NCI-H1105 treated with DMSO at 0.1 percent for 48 hours (cell line): ENCODE measurements around the gene BIRC2.
A peak's percentile ranks its signal among the peaks of the same experiment; 100 is the strongest.
"Not testable (repeated sequence)": the region's sequence is repeated elsewhere in the genome, so short reads cannot be mapped to it uniquely, and the experiment has no call there.

Experiments used
- DNase-seq: peaks from one replicate; lab custom pipeline; 2025; lab: John Stamatoyannopoulos, UW

The BIRC2 gene

GRCh38 chr11:102346748-102347461 lies at the start of gene BIRC2:
Gene BIRC2, plus strand, starts transcription at chr11:102347214. Its CDS starts 2,641 bp downstream, at chr11:102349855.
- peak; percentile 92 for DNase-seq

DNA sequence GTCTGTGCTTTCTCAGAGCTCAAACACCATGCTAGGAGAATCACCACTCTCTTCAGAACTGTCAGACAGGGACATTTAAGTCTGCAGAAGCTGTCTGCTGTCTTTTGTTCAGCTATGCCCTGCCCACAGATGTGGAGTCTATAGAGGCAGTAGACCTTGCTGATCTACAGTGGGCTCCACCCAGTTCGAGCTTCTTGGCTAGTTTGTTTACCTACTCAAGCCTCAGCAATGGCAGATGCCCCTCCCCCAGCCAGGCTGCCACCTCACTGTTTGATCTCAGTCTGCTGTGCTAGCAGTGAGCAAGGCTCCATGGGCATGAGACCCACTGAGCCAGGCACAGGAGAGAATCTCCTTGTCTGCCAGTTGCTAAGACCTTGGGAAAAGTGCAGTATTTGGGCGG lies 46.2 kb upstream of the BIRC2 start:
- DNase-seq, result not testable (repeated sequence)

DNA sequence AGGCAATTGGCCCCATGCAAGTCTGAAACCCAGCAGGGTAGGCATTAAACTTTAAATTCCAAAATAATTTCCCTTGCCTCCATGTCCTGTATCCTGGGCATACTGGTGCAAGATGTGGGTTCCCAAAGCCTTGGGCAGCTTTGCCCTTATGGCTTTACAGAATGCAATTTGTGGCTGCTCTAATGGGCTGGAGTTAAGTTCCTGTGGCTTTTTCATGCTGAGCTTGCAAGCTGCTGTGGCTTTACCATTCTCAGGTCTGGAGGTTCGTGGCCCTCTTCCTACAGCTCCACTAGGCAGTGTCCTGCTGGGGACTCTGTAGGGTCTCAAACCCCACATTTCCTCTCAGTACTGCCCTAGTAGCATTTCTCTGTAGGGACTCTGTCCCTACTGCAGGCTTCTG lies 44.8 kb upstream of the BIRC2 start:
- no peak for DNase-seq

DNA sequence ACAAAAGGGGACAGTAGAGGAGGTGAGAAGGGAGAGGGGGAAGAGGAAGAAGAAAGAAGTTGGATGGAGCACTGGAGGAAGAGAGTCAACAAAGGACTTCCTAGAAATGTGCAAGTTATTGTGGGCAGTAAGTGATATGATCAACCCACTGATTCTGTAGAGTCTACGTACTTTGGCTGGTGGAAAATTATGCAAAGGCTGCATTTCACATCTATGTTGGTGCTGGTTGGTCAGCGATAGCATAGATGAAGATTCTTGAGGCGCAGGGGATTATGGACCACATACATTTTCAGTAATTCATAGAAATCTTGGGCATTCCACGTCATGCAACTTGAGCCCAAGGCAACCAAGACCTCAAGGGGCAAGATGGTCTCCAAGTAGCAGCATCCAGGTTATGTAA lies 42.3 kb upstream of the BIRC2 start:
- DNase-seq, result no peak

DNA sequence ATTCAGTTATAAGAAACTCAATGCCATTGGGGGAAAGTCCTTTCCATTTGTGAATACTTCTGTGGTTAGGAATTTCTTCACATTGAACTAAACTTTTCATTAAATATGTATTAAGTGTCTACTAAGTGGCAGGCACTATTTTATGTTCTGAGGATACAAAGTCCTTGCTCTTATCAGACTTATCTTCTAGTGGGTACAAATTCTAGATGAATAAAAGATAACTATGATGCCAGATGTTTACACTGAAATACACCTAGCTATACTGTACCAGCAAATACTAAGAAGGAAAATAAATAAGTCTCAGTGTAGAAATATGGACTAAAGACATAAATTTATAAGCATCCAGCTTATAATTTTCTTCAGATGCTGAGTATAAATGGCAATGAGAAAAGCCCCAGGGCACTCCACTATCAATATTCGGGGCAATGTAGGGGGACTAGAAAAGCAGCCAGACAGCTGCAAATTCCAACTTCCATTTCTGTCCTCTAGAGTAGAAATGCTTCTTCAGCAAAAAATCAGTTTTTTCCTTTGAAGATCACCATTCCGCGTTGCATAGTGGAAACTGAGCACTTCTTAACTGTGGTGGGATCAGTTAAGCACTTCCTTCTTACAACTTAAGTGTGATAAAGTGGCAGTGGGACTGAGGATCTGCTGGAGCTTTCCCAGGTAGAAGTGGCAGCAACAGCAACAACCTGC lies 41.5 kb upstream of the BIRC2 start:
- DNase-seq, result no peak

GRCh38 chr11:102306048-102306597 lies 40.9 kb upstream of the BIRC2 start:
- no peak for DNase-seq

GRCh38 chr11:102306817-102307726 lies 39.9 kb upstream of the BIRC2 start:
- DNase-seq, result peak; percentile 13

GRCh38 chr11:102307727-102308038 lies 39.3 kb upstream of the BIRC2 start:
- DNase-seq, result no peak

GRCh38 chr11:102309621-102310541 lies 37.1 kb upstream of the BIRC2 start:
- no peak for DNase-seq

- DNase-seq, result no peak
Observed at GRCh38 chr11:102312667-102313066, 34.3 kb upstream of the BIRC2 start.

GRCh38 chr11:102313238-102313940 lies 33.6 kb upstream of the BIRC2 start:
- no peak for DNase-seq

- DNase-seq, result no peak
Observed at GRCh38 chr11:102314784-102315183, 32.2 kb upstream of the BIRC2 start.

GRCh38 chr11:102316346-102316904 lies 30.6 kb upstream of the BIRC2 start:
- no peak for DNase-seq

- DNase-seq, result peak; percentile 93
Observed at GRCh38 chr11:102317099-102317767, 29.8 kb upstream of the BIRC2 start, which contains the start of gene BIRC3. Gene BIRC3, plus strand, starts transcription at chr11:102317484. Its CDS starts 7,026 bp downstream, at chr11:102324510.

DNA sequence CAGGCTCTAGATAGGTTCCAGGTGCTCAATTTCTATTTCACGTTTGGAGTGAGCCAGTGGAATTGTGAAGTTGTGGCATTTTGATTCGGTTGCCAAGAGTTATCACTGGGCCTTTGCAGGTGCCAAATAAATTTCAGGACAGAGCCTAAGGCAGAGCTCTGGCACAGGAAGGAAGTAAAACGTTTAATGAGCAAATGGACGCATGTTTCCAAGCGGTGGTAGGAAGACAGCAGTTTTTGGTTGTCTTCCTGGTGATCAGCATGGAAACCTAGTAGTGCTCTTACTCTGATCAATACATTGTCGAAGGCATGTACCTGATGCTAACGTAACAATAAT lies 29.3 kb upstream of the BIRC2 start:
- DNase-seq, result no peak

DNA sequence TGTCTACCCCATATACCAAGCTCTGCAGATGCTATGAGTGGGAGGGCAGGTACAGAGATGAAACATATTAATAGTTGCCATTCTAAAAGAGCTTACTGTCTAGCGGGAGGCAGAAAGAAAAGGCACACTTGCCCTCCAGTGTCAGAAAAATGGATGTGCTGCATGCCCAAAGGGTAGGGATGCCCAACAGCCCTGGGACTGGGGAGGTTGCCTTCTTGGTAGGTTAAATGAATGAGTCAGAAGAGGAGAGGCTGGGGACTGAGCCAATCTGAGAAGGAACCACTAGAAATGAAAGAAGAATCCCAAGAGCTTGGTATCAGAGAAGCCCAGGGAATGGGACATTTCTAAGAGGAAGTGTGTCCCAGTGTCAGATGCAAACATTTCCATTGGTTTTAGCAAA lies 28.5 kb upstream of the BIRC2 start:
- DNase-seq, result no peak

GRCh38 chr11:102319544-102319943 lies 27.5 kb upstream of the BIRC2 start:
- no peak for DNase-seq

GRCh38 chr11:102320188-102320587 lies 26.8 kb upstream of the BIRC2 start:
- no peak for DNase-seq

DNA sequence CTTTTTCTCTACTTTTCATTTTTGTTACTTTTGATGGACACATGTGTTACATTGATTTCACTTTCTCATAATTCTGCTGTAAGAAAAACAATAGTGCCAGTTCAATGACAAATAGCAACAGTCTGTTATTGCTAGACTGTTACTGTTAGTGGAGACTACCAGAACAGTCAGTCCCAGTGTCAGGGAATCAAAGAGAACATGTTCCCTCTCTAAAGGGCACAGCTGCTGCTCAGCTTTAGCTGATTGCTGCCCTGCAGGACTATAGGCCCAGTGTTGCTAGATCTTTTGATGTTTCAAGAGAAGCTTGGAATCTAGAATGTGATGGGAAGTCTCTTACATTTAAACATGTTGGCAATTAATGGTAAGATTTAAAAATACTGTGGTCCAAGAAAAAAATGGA lies 26.3 kb upstream of the BIRC2 start:
- no peak for DNase-seq

DNA sequence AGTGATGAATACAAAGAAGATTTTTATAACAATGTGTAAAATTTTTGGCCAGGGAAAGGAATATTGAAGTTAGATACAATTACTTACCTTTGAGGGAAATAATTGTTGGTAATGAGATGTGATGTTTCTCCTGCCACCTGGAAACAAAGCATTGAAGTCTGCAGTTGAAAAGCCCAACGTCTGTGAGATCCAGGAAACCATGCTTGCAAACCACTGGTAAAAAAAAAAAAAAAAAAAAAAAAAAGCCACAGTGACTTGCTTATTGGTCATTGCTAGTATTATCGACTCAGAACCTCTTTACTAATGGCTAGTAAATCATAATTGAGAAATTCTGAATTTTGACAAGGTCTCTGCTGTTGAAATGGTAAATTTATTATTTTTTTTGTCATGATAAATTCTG lies 24.5 kb upstream of the BIRC2 start:
- DNase-seq, result no peak
